Measurements from ENCODE around the gene PRDX4. TPM values are rescaled to one million over a fixed set of nuclear protein-coding genes. Genes with fewer than 3 reads are reported as not detected.
"Not testable (repeated sequence)": the region's sequence is repeated elsewhere in the genome, so short reads cannot be mapped to it uniquely, and the experiment has no call there.

PRDX4 gene
- total RNA-seq, 1 donor from 2014 or later: 149 TPM

DNA sequence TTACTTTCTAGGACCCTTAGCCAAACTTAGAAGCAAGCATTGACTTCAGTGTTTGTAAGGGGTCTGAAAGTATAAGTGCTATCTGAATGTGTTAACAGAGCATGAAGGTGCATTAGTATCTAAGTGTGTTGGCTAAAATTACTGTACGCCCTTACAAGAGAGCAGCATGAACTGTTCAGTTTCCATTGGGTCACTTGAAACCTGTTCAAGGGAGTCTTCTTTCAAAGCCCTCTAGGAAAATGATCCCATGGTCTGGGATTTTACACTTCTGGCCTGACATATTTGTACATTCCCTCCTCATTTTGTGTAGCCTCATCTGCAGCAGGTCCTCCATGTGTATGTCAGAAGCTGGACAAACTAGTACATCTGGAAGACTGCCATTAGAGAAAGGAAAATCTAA lies 3.2 kb downstream of the PRDX4 start:
- no peak for TF ChIP-seq CTCF (IDR thresholded peaks at IDR 0.05)
- Histone ChIP-seq H3K9me3 (ENCODE audit: low read depth) (no peaks in the 10 kb centered on the region), H3K9ac (no peak overlapping the region), H3F3A (ENCODE audit: low read depth) (no peaks in the 10 kb centered on the region), H3K36me3 (peaks cover 6% of the 10 kb centered on the region), H3K27ac (no peak overlapping the region), H3K79me2 (ENCODE audit: low read depth) (peaks cover 34% of the 10 kb centered on the region), H3K4me2 (no peak overlapping the region), H2AFZ (replicated peaks) (no peak overlapping the region), H4K20me1 (ENCODE audit: low read depth) (no peaks in the 10 kb centered on the region), H3K27me3 (no peaks in the 10 kb centered on the region), H3K4me1 (peaks cover 12% of the 10 kb centered on the region), H3K4me3 (no peak overlapping the region)
- Mint-ChIP-seq H3K4me3 (no peak overlapping the region), H3K9me3 (no peaks in the 10 kb centered on the region), H3K27ac (no peak overlapping the region), H3K36me3 (peaks cover 12% of the 10 kb centered on the region), H3K4me1 (peaks cover 22% of the 10 kb centered on the region), H3K27me3 (ENCODE audit: insufficient read depth, low read depth) (no peaks in the 10 kb centered on the region)
- no peak for DNase-seq (ENCODE audit: low spot score)

- no peaks in the 10 kb centered on the region for H3K9me3 ChIP-seq (ENCODE audit: low read depth)
- TF ChIP-seq EZH2 (IDR thresholded peaks at IDR 0.05): no peak
- no peak for TF ChIP-seq EZH2phosphoT487 (IDR thresholded peaks at IDR 0.05)
- no peak for TF ChIP-seq CTCF (IDR thresholded peaks at IDR 0.05)
These were observed 5.8 kb downstream of the PRDX4 start for GRCh38 chrX:23673108-23673507.

DNA sequence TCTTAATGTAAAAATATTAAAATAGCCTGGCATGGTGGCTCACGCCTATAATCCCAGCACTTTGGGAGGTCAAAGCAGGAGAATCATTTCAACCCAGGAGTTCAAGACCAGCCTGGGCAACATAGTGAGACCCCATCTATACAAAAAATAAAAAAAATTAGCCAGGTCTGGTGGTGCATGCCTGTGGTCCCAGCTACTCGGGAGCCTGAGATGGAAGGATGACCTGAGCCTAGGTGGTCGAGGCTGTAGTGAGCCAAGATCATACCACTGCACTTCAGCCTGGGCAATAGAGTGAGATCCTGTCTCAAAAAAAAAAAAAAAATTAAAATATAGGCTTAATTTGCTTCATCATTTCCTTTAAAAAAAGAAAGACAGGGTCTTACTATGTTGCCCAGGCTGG lies 9.2 kb downstream of the PRDX4 start:
- not testable (repeated sequence) for H3K27me3 ChIP-seq; H3K27ac Mint-ChIP-seq; H3K9ac ChIP-seq; H3F3A ChIP-seq (ENCODE audit: low read depth); H3K4me2 ChIP-seq; H4K20me1 ChIP-seq (ENCODE audit: low read depth); H3K27me3 Mint-ChIP-seq (ENCODE audit: insufficient read depth, low read depth); H3K4me3 Mint-ChIP-seq; H3K4me3 ChIP-seq; H3K79me2 ChIP-seq (ENCODE audit: low read depth); H3K4me1 ChIP-seq; H3K4me1 Mint-ChIP-seq; DNase-seq (ENCODE audit: low spot score); H3K9me3 Mint-ChIP-seq; H2AFZ ChIP-seq (replicated peaks); H3K27ac ChIP-seq; H3K9me3 ChIP-seq (ENCODE audit: low read depth); H3K36me3 ChIP-seq
- peaks cover 17% of the 10 kb centered on the region for H3K36me3 Mint-ChIP-seq

More at GRCh38 chrX:23673108-23673507, 5.8 kb downstream of the PRDX4 start:
- Mint-ChIP-seq H3K27me3 (ENCODE audit: insufficient read depth, low read depth) (no peaks in the 10 kb centered on the region), H3K9me3 (no peaks in the 10 kb centered on the region), H3K36me3 (peaks cover 15% of the 10 kb centered on the region), H3K4me3 (no peak overlapping the region), H3K4me1 (peaks cover 8% of the 10 kb centered on the region), H3K27ac (no peak overlapping the region)
- H3K4me2 ChIP-seq: no peak overlapping the region
- H3K36me3 ChIP-seq: peaks cover 6% of the 10 kb centered on the region
- peaks cover 28% of the 10 kb centered on the region for H3K79me2 ChIP-seq (ENCODE audit: low read depth)
- H3F3A ChIP-seq (ENCODE audit: low read depth): no peaks in the 10 kb centered on the region
- no peak overlapping the region for H3K27ac ChIP-seq
- DNase-seq (ENCODE audit: low spot score): no peak
- H4K20me1 ChIP-seq (ENCODE audit: low read depth): no peaks in the 10 kb centered on the region
- no peaks in the 10 kb centered on the region for H3K27me3 ChIP-seq
- H2AFZ ChIP-seq (replicated peaks): no peak overlapping the region
- H3K9ac ChIP-seq: no peak overlapping the region
- no peak overlapping the region for H3K4me3 ChIP-seq
- H3K4me1 ChIP-seq: peaks cover 4% of the 10 kb centered on the region

DNA sequence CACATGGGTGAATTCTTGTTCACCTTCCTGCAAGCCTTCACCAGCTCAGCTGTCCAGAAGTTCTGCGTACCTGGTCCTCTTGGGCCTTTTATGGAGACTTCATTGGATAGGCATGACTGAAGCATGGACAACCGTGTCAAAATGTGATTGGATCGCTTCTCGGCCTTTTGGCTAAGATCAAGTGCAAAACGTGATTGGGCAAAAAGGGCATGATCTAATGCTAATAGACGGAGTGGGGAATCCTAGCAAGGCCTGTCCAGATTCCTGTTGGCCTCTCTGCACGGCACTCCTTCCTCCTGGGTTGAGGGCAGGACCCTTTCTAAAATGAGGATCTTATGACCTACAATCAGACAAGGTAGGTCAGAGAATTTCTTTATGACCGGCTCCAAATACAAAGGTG lies 24.9 kb downstream of the PRDX4 start:
- H3K9me3 Mint-ChIP-seq: no peaks in the 10 kb centered on the region
- DNase-seq (ENCODE audit: low spot score): no peak
- no peak overlapping the region for H3K4me3 Mint-ChIP-seq
- no peak overlapping the region for H3K4me3 ChIP-seq
- H3K9ac ChIP-seq: no peak overlapping the region
- H3F3A ChIP-seq (ENCODE audit: low read depth): no peaks in the 10 kb centered on the region
- no peaks in the 10 kb centered on the region for H3K36me3 ChIP-seq
- H2AFZ ChIP-seq (replicated peaks): no peak overlapping the region
- H4K20me1 ChIP-seq (ENCODE audit: low read depth): no peaks in the 10 kb centered on the region
- H3K27ac ChIP-seq: no peak overlapping the region
- no peaks in the 10 kb centered on the region for H3K79me2 ChIP-seq (ENCODE audit: low read depth)
- no peaks in the 10 kb centered on the region for H3K36me3 Mint-ChIP-seq
- no peaks in the 10 kb centered on the region for H3K9me3 ChIP-seq (ENCODE audit: low read depth)
- peaks cover 1% of the 10 kb centered on the region for H3K27me3 Mint-ChIP-seq (ENCODE audit: insufficient read depth, low read depth)
- no peaks in the 10 kb centered on the region for H3K27me3 ChIP-seq
- H3K27ac Mint-ChIP-seq: no peak overlapping the region
- H3K4me1 Mint-ChIP-seq: no peaks in the 10 kb centered on the region
- no peak overlapping the region for H3K4me2 ChIP-seq
- TF ChIP-seq EZH2phosphoT487 (IDR thresholded peaks at IDR 0.05) (no peak), CTCF (IDR thresholded peaks at IDR 0.05) (no peak), EZH2 (IDR thresholded peaks at IDR 0.05) (no peak)
- no peaks in the 10 kb centered on the region for H3K4me1 ChIP-seq

Data from neural progenitor cell (in vitro differentiated cells).